K562 (cell line): ENCODE data around the gene ZNF318. TPM values are rescaled to one million over a fixed set of nuclear protein-coding genes. Genes with fewer than 3 reads are reported as not detected.

ENCODE experiments used
- ATAC-seq: fragments of 200-7000 bp; cut with Tn5 transposase; 3 replicates; pipeline ENCODE4 v1.9.1; 2020; ENCODE audit warnings: moderate library complexity
- BruUV-seq: library from RNA; stranded (reverse); fragments of 400-500 nt; replicated peaks from 2 replicates; lab custom pipeline; 2021; lab: Mats Ljungman, UMichigan
- CTCF ChIA-PET: fragments of 300-600 bp; formaldehyde crosslinking; extraction: SDS; loops from one replicate; lab custom pipeline; 2021; ENCODE audit warnings: low intra/inter-chr PET ratio; lab: Yijun Ruan, JAX
- POLR2A ChIA-PET: fragments of 300-600, 350-650 bp; sonication (Branson Sonifier 250); formaldehyde crosslinking; extraction: SDS; loops from one replicate; lab custom pipeline; 2021; ENCODE audit warnings: antibody characterized with exemption, inconsistent platforms; lab: Yijun Ruan, JAX
- DNase-seq, 4 experiments: peaks; one replicate each; pipeline versions ENCODE4 v3.0.0 to v3.0.0-alpha.2; 2011 to 2018; ENCODE audit warnings: low spot score in 3 of 4, mixed read lengths in 3 of 4; ENCODE audit errors: extremely low read depth in 1 of 4
- FAIRE-seq: peaks from 2 replicates; lab custom pipeline; 2011; peaks lifted over from hg19 to GRCh38; lab: Jason Lieb, UNC
- H2AFZ ChIP-seq: 2 replicates; pipeline ENCODE4 v1.6.0; 2011; ENCODE audit warnings: low read depth, low read length, control low read depth, inconsistent platforms
- H3K27ac ChIP-seq: fragments of 200-600 bp; 3 replicates; pipeline ENCODE4 v1.8.0; 2011; ENCODE audit warnings: low read depth, mild to moderate bottlenecking, control low read depth, inconsistent platforms, low read length, moderate library complexity, mixed read lengths; ENCODE audit errors: extremely low read depth
- H3K27me3 ChIP-seq, 2 experiments: fragments of 300-600 bp in 1 of 2; 2 replicates in 1 of 2; 3 replicates in 1 of 2; pipeline versions ENCODE4 v1.6.0 to v1.8.0; 2011; ENCODE audit warnings: inconsistent platforms in 2 of 2, low read length in 2 of 2, mild to moderate bottlenecking in 1 of 2, mixed read lengths in 1 of 2, moderate library complexity in 1 of 2; ENCODE audit not compliant: control insufficient read depth in 2 of 2, insufficient read depth in 2 of 2
- H3K36me3 ChIP-seq: fragments of 300-600 bp; 3 replicates; pipeline ENCODE4 v1.8.0; 2011; ENCODE audit warnings: mild to moderate bottlenecking, low read length, inconsistent platforms; ENCODE audit not compliant: control insufficient read depth, insufficient read depth
- H3K4me1 ChIP-seq, 2 experiments: fragments of 200-600 bp in 1 of 2; replicated peaks in 1 of 2; 2 replicates in 1 of 2; 3 replicates in 1 of 2; pipeline versions ENCODE4 v1.5.1 to v1.8.0; 2011; ENCODE audit warnings: inconsistent platforms in 2 of 2, low read length in 2 of 2, mild to moderate bottlenecking in 1 of 2, mixed read lengths in 1 of 2, moderate library complexity in 1 of 2; ENCODE audit not compliant: control insufficient read depth in 2 of 2, insufficient read depth in 2 of 2
- H3K4me2 ChIP-seq: 2 replicates; pipeline ENCODE4 v1.6.1; 2011; ENCODE audit warnings: low read length, control low read depth, inconsistent platforms, mixed read lengths; ENCODE audit not compliant: insufficient read depth
- H3K4me3 ChIP-seq: fragments of 200-600 bp; sonication (generic), shearing (Covaris generic); 2 replicates; pipeline ENCODE4 v1.5.1; 2016; ENCODE audit warnings: control low read depth, inconsistent platforms
- H3K79me2 ChIP-seq: fragments of 200-600 bp; 3 replicates; pipeline ENCODE4 v1.8.0; 2011; ENCODE audit warnings: low read length, inconsistent platforms; ENCODE audit not compliant: control insufficient read depth, insufficient read depth
- H3K9ac ChIP-seq, 2 experiments: 2 replicates each; pipeline versions ENCODE4 v1.6.0 to v1.6.1; 2011; ENCODE audit warnings: low read depth in 2 of 2, low read length in 2 of 2, control low read depth in 1 of 2, inconsistent platforms in 1 of 2, mild to moderate bottlenecking in 1 of 2, mixed read lengths in 1 of 2; ENCODE audit not compliant: insufficient read depth in 1 of 2
- H3K9me1 ChIP-seq: one replicate; pipeline ENCODE4 v1.6.0; 2011; ENCODE audit warnings: inconsistent platforms, mild to moderate bottlenecking, low read length, moderate library complexity; ENCODE audit not compliant: control insufficient read depth, insufficient read depth
- H3K9me3 ChIP-seq: replicated peaks from 2 replicates; pipeline ENCODE4 v1.5.1; 2011; ENCODE audit warnings: low read depth, low read length, inconsistent platforms; ENCODE audit not compliant: control insufficient read depth, insufficient read depth
- H4K20me1 ChIP-seq: replicated peaks from 2 replicates; pipeline ENCODE4 v1.6.1; 2011; ENCODE audit warnings: low read length, inconsistent platforms, mixed read lengths; ENCODE audit not compliant: control insufficient read depth, insufficient read depth
- GATAD2B ChIP-seq: fragments of 450-650 bp; IDR thresholded peaks from 2 replicates; pipeline ENCODE4 v1.6.1; 2017; ENCODE audit warnings: mild to moderate bottlenecking, borderline replicate concordance
- ZNF263 ChIP-seq: sonication (generic); formaldehyde crosslinking; IDR thresholded peaks from 2 replicates; pipeline ENCODE4 v1.8.0; 2022; ENCODE audit warnings: mild to moderate bottlenecking, missing genetic modification reagents, borderline replicate concordance
- ZNF584 ChIP-seq: fragments of 200-800 bp; sonication (Bioruptor generic); IDR thresholded peaks from 2 replicates; pipeline ENCODE4 v1.6.1; 2016; ENCODE audit warnings: low read depth, mild to moderate bottlenecking, missing genetic modification characterization, missing compliant biosample characterization
- WGBS: fragments of 100-300 bp; shearing (Covaris generic); methylation state at CpG from one replicate; pipeline ENCODE4 v1.1.6; 2016; ENCODE audit warnings: low coverage, mixed read lengths; ENCODE audit not compliant: insufficient coverage; ENCODE audit errors: missing lambda C conversion rate; 5-methylcytosine and 5-hydroxymethylcytosine counted together
- in situ Hi-C: fragments of 300-500 bp; cut with MboI; formaldehyde crosslinking; loops from 4 replicates; pipeline ENCODE4 v1.15.0; 2018; ENCODE audit warnings: inconsistent platforms, mixed read lengths
- intact Hi-C: fragments of 100-400 bp; cut with micrococcal nuclease; formaldehyde crosslinking; loops from 2 replicates; pipeline ENCODE4 v1.14.2; 2022
- polyA plus RNA-seq, 8 experiments: library from polyadenylated mRNA; depleted of rRNA in 4 of 8; stranded (reverse) in 5 of 8; unstranded in 3 of 8; fragments of >200 nt; fragmentation: Nextera tagmentation in 2 of 8; fragmentation: Illumina TruSeq in 1 of 8; extraction: Ambion mirVana in 2 of 8; extraction: Trizol in 1 of 8; gene quantifications; 2 replicates each; pipeline versions ENCODE4 v1.2.1 to v1.2.3, GENCODE V29; 2011 to 2014; ENCODE audit warnings: inconsistent platforms in 1 of 8, missing spikeins in 1 of 8
- total RNA-seq, 7 experiments: library from RNA; depleted of rRNA in 6 of 7; stranded (reverse); fragments of >200 nt in 6 of 7; fragmentation: Illumina TruSeq in 2 of 7; extraction: Trizol in 2 of 7; gene quantifications; 2 replicates each; pipeline versions ENCODE4 v1.2.1 to v1.2.3, GENCODE V29; 2011 to 2021; ENCODE audit warnings: low replicate concordance in 1 of 7
- TF ChIP-seq, protein P1 (sequence below): sonication (generic); formaldehyde crosslinking; IDR thresholded peaks from 2 replicates; pipeline ENCODE4 v1.8.0; 2022; ENCODE audit warnings: missing genetic modification reagents, mild to moderate bottlenecking, borderline replicate concordance
- TF ChIP-seq, protein P2 (sequence below): sonication (generic); formaldehyde crosslinking; IDR thresholded peaks from 2 replicates; pipeline ENCODE4 v1.8.1; 2023; ENCODE audit warnings: missing genetic modification reagents, mild to moderate bottlenecking, borderline replicate concordance

ZNF318 gene
- total and polyA plus RNA-seq, 9 of the 15 experiments (the other 6 are each of a cell fraction or from before 2014, with no cell fraction given): 3.2 to 19.0 (median 9.2) TPM

DNA sequence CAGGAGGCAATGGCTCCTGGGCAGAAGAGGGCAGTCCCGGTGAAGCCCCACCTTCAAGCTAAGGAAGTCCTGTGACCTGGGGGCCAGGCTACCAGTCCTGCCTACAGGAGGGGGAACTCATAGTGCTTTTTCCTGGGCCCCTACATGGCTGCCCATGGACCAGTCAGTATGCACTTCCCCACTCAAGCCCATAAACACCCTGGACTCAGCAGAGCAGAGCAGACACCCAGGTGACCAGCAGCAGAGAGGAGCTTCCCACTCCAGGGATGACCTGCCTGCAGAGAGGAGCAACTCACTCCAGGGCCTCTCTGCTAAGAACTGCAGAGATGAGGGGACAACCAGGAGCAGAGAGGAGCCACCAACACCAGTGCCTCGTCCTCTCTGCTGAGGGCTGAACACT, 43.6 kb upstream of the ZNF318 start:
- Histone ChIP-seq H3K36me3 (no peaks in the 10 kb centered on the region), H3K9me1 (no peaks in the 10 kb centered on the region), H3K4me2 (no peak overlapping the region), H3K27me3 (peaks cover 4 to 34% of the 10 kb centered on the region in 2 experiments; a peak in 4 of 5 replicates), H3K9me3 (no peaks in the 10 kb centered on the region), H3K9ac (no peak overlapping the region; a peak in 1 of 4 replicates), H2AFZ (no peak overlapping the region), H3K4me3 (no peak overlapping the region), H3K4me1 (peaks cover 0 to 6% of the 10 kb centered on the region in 2 experiments; a peak in 1 of 5 replicates), H3K79me2 (no peaks in the 10 kb centered on the region), H4K20me1 (no peaks in the 10 kb centered on the region), H3K27ac (no peak overlapping the region)
- no peak for DNase-seq
- TF ChIP-seq ZNF584 (CRISPR knock-in tag): no peak
- TF ChIP-seq ZNF263: 0 out of 2 replicates have a peak, but pooled peaks have one; percentile 31
- TF ChIP-seq, protein P1, sequence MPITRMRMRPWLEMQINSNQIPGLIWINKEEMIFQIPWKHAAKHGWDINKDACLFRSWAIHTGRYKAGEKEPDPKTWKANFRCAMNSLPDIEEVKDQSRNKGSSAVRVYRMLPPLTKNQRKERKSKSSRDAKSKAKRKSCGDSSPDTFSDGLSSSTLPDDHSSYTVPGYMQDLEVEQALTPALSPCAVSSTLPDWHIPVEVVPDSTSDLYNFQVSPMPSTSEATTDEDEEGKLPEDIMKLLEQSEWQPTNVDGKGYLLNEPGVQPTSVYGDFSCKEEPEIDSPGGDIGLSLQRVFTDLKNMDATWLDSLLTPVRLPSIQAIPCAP: no peak
- TF ChIP-seq GATAD2B: no peak
- TF ChIP-seq, protein P2, sequence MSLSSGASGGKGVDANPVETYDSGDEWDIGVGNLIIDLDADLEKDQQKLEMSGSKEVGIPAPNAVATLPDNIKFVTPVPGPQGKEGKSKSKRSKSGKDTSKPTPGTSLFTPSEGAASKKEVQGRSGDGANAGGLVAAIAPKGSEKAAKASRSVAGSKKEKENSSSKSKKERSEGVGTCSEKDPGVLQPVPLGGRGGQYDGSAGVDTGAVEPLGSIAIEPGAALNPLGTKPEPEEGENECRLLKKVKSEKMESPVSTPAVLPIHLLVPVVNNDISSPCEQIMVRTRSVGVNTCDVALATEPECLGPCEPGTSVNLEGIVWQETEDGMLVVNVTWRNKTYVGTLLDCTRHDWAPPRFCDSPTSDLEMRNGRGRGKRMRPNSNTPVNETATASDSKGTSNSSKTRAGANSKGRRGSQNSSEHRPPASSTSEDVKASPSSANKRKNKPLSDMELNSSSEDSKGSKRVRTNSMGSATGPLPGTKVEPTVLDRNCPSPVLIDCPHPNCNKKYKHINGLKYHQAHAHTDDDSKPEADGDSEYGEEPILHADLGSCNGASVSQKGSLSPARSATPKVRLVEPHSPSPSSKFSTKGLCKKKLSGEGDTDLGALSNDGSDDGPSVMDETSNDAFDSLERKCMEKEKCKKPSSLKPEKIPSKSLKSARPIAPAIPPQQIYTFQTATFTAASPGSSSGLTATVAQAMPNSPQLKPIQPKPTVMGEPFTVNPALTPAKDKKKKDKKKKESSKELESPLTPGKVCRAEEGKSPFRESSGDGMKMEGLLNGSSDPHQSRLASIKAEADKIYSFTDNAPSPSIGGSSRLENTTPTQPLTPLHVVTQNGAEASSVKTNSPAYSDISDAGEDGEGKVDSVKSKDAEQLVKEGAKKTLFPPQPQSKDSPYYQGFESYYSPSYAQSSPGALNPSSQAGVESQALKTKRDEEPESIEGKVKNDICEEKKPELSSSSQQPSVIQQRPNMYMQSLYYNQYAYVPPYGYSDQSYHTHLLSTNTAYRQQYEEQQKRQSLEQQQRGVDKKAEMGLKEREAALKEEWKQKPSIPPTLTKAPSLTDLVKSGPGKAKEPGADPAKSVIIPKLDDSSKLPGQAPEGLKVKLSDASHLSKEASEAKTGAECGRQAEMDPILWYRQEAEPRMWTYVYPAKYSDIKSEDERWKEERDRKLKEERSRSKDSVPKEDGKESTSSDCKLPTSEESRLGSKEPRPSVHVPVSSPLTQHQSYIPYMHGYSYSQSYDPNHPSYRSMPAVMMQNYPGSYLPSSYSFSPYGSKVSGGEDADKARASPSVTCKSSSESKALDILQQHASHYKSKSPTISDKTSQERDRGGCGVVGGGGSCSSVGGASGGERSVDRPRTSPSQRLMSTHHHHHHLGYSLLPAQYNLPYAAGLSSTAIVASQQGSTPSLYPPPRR (CRISPR knock-in tag): no peak
- in situ Hi-C loops: no loop called here
- intact Hi-C loops: no loop called here
- BruUV-seq: no TSS peak
- CTCF ChIA-PET: no interaction called here
- WGBS: 0% methylated on average over 2 of the region's 2 CpGs
- POLR2A ChIA-PET: interaction anchor here (0.6 to 1.4 kb wide), 5 partner anchors 9 to 468 kb away, joined by 3 to 7 read pairs (median 4); no protein-coding TSS in a partner anchor
- ATAC-seq: peak; percentile 54; the same call in 2 of the 3 replicates
- no peak for FAIRE-seq
